ENCODE measurements around the gene CAPS. TPM values are rescaled to one million over a fixed set of nuclear protein-coding genes. Genes with fewer than 3 reads are reported as not detected.
"Not testable (repeated sequence)": the region's sequence is repeated elsewhere in the genome, so short reads cannot be mapped to it uniquely, and the experiment has no call there.

The CAPS gene
- total RNA-seq, 2 donors from 2014 or later: 7.6 to 8.6 TPM

- ATAC-seq; H3K36me3 Mint-ChIP-seq; DNase-seq (ENCODE audit: low spot score); H3K27me3 Mint-ChIP-seq; H3K4me3 Mint-ChIP-seq; H3K9me3 Mint-ChIP-seq; H3K27ac Mint-ChIP-seq; H3K4me1 Mint-ChIP-seq (ENCODE audit: low read depth in 2 of 2): not testable (repeated sequence)
Observed at GRCh38 chr19:5883157-5883873, 30.7 kb upstream of the CAPS start.

GRCh38 chr19:5884065-5884811 lies 29.8 kb upstream of the CAPS start:
- not testable (repeated sequence) for H3K4me1 Mint-ChIP-seq (ENCODE audit: low read depth in 2 of 2); H3K4me3 Mint-ChIP-seq; H3K9me3 Mint-ChIP-seq; ATAC-seq; DNase-seq (ENCODE audit: low spot score); H3K27ac Mint-ChIP-seq; H3K27me3 Mint-ChIP-seq; H3K36me3 Mint-ChIP-seq

- DNase-seq (ENCODE audit: low spot score): no peak
- Mint-ChIP-seq H3K4me3 (no peak overlapping the region), H3K9me3 (no peaks in the 10 kb centered on the region), H3K36me3 (no peaks in the 10 kb centered on the region), H3K27ac (no peak overlapping the region), H3K27me3 (peaks cover 0 to 8% of the 10 kb centered on the region in 2 donors), H3K4me1 (ENCODE audit: low read depth in 2 of 2) (peaks cover 0 to 3% of the 10 kb centered on the region in 2 donors)
- peak in 1 of 2 donors; percentile 4 for ATAC-seq
Observed at GRCh38 chr19:5889288-5889971, 24.6 kb upstream of the CAPS start.

GRCh38 chr19:5890099-5890498 lies 24.0 kb upstream of the CAPS start:
- no peaks in the 10 kb centered on the region for H3K36me3 Mint-ChIP-seq
- no peak overlapping the region for H3K4me3 Mint-ChIP-seq
- ATAC-seq (no peak), DNase-seq (ENCODE audit: low spot score) (no peak)
- peaks cover 0 to 3% of the 10 kb centered on the region in 2 donors for H3K4me1 Mint-ChIP-seq (ENCODE audit: low read depth in 2 of 2)
- no peak overlapping the region for H3K27ac Mint-ChIP-seq
- no peaks in the 10 kb centered on the region for H3K9me3 Mint-ChIP-seq
- H3K27me3 Mint-ChIP-seq: peaks cover 0 to 8% of the 10 kb centered on the region in 2 donors

DNA sequence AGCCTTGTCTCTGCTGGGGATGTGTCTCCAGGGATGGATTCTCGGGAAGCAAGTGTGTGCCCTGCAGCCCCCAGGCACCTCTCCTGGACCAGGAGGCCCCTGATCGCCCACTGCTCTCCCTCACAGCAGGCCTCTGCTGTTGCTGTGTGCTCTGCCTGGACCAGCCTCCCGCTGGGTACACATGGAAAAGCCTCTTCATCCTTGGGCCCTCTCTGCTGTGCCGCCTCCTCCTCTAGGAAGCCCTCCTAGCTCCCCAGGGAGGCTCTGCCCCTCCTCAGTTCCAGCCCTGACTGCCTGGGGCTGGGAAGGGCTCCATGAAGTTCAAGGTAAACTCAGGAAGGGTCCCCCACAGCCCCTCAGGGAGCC lies 22.5 kb upstream of the CAPS start:
- ATAC-seq: no peak
- no peaks in the 10 kb centered on the region for H3K36me3 Mint-ChIP-seq
- H3K27ac Mint-ChIP-seq: no peak overlapping the region
- peaks cover 0 to 6% of the 10 kb centered on the region in 2 donors for H3K27me3 Mint-ChIP-seq
- H3K4me1 Mint-ChIP-seq (ENCODE audit: low read depth in 2 of 2): peaks cover 0 to 3% of the 10 kb centered on the region in 2 donors
- no peak overlapping the region for H3K4me3 Mint-ChIP-seq
- no peaks in the 10 kb centered on the region for H3K9me3 Mint-ChIP-seq
- DNase-seq (ENCODE audit: low spot score): no peak

- Mint-ChIP-seq H3K36me3 (no peaks in the 10 kb centered on the region), H3K27ac (no peak overlapping the region), H3K4me1 (ENCODE audit: low read depth in 2 of 2) (peaks cover 0 to 3% of the 10 kb centered on the region in 2 donors), H3K9me3 (no peaks in the 10 kb centered on the region), H3K4me3 (no peak overlapping the region), H3K27me3 (peaks cover 0 to 6% of the 10 kb centered on the region in 2 donors)
- ATAC-seq (peak; percentile 7 to 72), DNase-seq (ENCODE audit: low spot score) (no peak)
Observed at GRCh38 chr19:5891938-5892771, 21.9 kb upstream of the CAPS start.

DNA sequence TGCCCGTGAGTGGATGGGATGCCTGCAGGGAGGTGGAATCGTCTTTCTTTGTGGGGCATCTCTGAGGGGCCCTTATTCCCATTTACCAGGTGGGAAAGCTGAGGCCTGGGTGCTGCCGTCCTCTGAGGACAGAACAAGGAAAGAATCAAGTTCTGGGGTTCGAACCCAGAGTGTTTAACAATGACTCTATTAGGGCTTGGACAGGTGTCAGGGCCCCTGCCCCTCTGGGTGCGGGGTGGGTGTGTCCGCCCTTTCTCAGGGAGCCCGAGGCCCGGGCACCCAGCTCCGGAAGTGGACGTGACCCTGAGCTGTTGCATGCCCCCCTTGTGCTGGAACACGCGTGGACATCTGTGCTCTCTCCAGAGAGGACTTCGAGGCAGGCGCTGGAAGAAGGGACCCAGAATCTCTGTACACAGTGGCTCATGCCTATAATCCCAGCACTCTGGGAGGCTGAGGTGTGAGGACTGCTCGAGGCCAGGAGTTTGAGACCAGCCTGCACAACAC lies 21.2 kb upstream of the CAPS start:
- Mint-ChIP-seq H3K4me3 (no peak overlapping the region), H3K27ac (no peak overlapping the region), H3K36me3 (no peaks in the 10 kb centered on the region), H3K9me3 (no peaks in the 10 kb centered on the region), H3K27me3 (peaks cover 0 to 6% of the 10 kb centered on the region in 2 donors), H3K4me1 (ENCODE audit: low read depth in 2 of 2) (peaks cover 0 to 3% of the 10 kb centered on the region in 2 donors)
- ATAC-seq (no peak), DNase-seq (ENCODE audit: low spot score) (no peak)

DNA sequence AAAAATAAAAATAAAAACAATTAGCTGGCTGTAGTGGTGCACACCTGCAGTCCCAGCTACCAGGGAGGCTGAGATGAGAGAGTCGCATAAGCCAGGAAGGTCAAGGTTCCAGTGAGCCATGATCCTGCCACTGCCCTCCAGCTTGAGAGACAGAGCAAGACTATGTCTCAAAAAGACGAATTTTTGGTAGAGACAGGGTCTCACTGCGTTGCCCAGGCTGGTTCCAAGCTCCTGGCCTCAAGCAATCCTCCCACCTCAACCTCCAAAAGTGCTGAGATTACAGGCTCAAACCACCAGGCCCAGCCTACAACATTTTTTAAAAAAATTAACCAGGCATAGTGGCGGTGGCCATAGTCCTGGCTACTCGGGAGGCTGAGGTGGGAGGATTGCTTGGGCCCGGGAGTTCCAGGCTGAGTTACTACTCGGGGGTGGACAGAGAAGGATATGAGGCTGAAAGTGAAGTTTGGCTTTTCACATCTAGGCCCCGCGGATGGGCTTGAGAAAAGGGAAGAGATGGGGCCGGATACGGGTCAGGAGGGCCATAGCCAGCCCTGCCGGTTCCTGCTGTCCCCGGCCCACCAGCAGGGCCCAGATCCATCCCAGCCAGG lies 20.7 kb upstream of the CAPS start:
- DNase-seq (ENCODE audit: low spot score): no peak
- H3K4me3 Mint-ChIP-seq: no peak overlapping the region
- peaks cover 0 to 6% of the 10 kb centered on the region in 2 donors for H3K27me3 Mint-ChIP-seq
- H3K36me3 Mint-ChIP-seq: no peaks in the 10 kb centered on the region
- no peak for ATAC-seq
- H3K27ac Mint-ChIP-seq: no peak overlapping the region
- peaks cover 0 to 3% of the 10 kb centered on the region in 2 donors for H3K4me1 Mint-ChIP-seq (ENCODE audit: low read depth in 2 of 2)
- H3K9me3 Mint-ChIP-seq: no peaks in the 10 kb centered on the region

GRCh38 chr19:5893907-5894703 lies 19.9 kb upstream of the CAPS start:
- ATAC-seq: no peak
- H3K36me3 Mint-ChIP-seq: no peaks in the 10 kb centered on the region
- H3K27ac Mint-ChIP-seq: no peak overlapping the region
- H3K4me1 Mint-ChIP-seq (ENCODE audit: low read depth in 2 of 2): peaks cover 0 to 3% of the 10 kb centered on the region in 2 donors
- no peaks in the 10 kb centered on the region for H3K9me3 Mint-ChIP-seq
- DNase-seq (ENCODE audit: low spot score): no peak
- no peak overlapping the region for H3K4me3 Mint-ChIP-seq
- H3K27me3 Mint-ChIP-seq: peaks cover 0 to 6% of the 10 kb centered on the region in 2 donors

- Mint-ChIP-seq H3K4me3 (no peak overlapping the region), H3K36me3 (no peaks in the 10 kb centered on the region), H3K27ac (no peak overlapping the region), H3K27me3 (peaks cover 0 to under 1% of the 10 kb centered on the region in 2 donors), H3K9me3 (no peaks in the 10 kb centered on the region), H3K4me1 (ENCODE audit: low read depth in 2 of 2) (peaks cover 0 to 3% of the 10 kb centered on the region in 2 donors)
- DNase-seq (ENCODE audit: low spot score) (no peak), ATAC-seq (no peak)
Observed at GRCh38 chr19:5894704-5895349, 19.2 kb upstream of the CAPS start.

DNA sequence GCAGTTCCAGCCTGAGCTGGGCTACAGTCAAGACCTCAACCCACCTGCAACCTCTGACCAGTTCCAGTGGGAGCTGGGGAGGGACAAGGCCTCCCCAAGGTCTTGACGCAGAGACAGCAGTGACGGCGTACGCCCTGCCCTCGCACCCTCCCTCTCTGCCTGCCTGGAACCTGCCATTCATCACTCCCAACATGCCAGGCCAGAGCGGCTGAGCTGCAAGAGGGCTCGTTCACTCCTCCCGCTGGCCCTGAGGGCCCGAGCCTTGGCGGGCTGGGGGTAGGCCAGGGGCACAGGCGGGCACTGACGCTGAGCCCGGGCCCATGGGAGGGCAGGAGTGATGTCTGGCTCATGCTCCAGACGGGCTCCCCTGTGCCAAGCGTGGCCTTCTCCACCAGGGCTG lies 18.6 kb upstream of the CAPS start:
- DNase-seq (ENCODE audit: low spot score) (no peak), ATAC-seq (no peak)
- Mint-ChIP-seq H3K27ac (no peak overlapping the region), H3K4me1 (ENCODE audit: low read depth in 2 of 2) (peaks cover 0 to 7% of the 10 kb centered on the region in 2 donors), H3K9me3 (no peaks in the 10 kb centered on the region), H3K27me3 (no peaks in the 10 kb centered on the region), H3K36me3 (no peaks in the 10 kb centered on the region), H3K4me3 (no peak overlapping the region)

DNA sequence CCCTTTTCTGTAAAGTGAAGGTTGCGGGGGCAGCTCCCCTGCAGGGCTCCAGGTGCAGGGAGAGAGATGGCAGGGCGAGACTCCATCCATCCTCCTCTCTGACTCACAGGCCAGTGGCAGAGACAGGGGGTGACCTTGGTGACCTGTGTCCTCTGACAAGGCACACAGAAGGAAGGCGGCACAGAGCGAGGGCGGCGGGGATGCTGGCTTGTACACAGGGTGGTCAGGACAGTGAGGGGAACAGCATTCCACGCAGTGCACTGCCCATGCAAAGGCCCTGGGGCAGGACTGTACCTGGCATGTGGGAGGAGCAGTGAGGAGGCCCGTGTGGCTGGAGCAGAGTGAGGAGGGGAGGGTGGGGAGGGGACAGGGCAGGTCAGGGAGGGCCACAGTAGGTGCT lies 18.2 kb upstream of the CAPS start:
- H3K4me3 Mint-ChIP-seq: no peak overlapping the region
- H3K27me3 Mint-ChIP-seq: no peaks in the 10 kb centered on the region
- peaks cover under 1 to 7% of the 10 kb centered on the region in 2 donors for H3K4me1 Mint-ChIP-seq (ENCODE audit: low read depth in 2 of 2)

More for the DNA sequence above, 18.2 kb upstream of the CAPS start:
- Mint-ChIP-seq H3K27ac (no peak overlapping the region), H3K9me3 (no peaks in the 10 kb centered on the region), H3K36me3 (no peaks in the 10 kb centered on the region)
- no peak for ATAC-seq
- DNase-seq (ENCODE audit: low spot score): no peak
